CD8-positive, alpha-beta memory T cell (primary cell): Measurements from ENCODE around the gene TIAL1. TPM values are rescaled to one million over a fixed set of nuclear protein-coding genes. Genes with fewer than 3 reads are reported as not detected.
"Not testable (repeated sequence)": the region's sequence is repeated elsewhere in the genome, so short reads cannot be mapped to it uniquely, and the experiment has no call there.

Experiments
- CTCF ChIA-PET: fragments of 350-600 bp; sonication (Branson Sonifier 250); formaldehyde crosslinking; loops from one replicate; lab custom pipeline; 2021; ENCODE audit warnings: antibody characterized with exemption; lab: Charles Lee
- POLR2A ChIA-PET: fragments of 350-600 bp; sonication (Branson Sonifier 250); formaldehyde crosslinking; loops from one replicate; lab custom pipeline; 2021; ENCODE audit warnings: antibody characterized with exemption; lab: Charles Lee
- DNase-seq, 5 donors: peaks; one replicate each; pipeline versions ENCODE4 v3.0.0 to v3.0.0-alpha.2; 2020 to 2022; ENCODE audit warnings: mixed read lengths in 1 of 5
- H3K27ac ChIP-seq: one replicate; pipeline ENCODE4 v1.7.0; 2013; ENCODE audit warnings: low read depth, mild to moderate bottlenecking, low read length, moderate library complexity
- H3K27me3 ChIP-seq: 2 replicates; pipeline ENCODE4 v1.7.0; 2013; ENCODE audit warnings: low read length, mild to moderate bottlenecking; ENCODE audit not compliant: insufficient read depth, poor library complexity, severe bottlenecking
- H3K36me3 ChIP-seq: 2 replicates; pipeline ENCODE4 v1.7.0; 2013; ENCODE audit warnings: mild to moderate bottlenecking, low read length, moderate library complexity; ENCODE audit not compliant: insufficient read depth
- H3K4me1 ChIP-seq: 2 replicates; pipeline ENCODE4 v1.7.0; 2013; ENCODE audit warnings: mild to moderate bottlenecking, low read length, moderate library complexity; ENCODE audit not compliant: insufficient read depth
- H3K4me3 ChIP-seq: 2 replicates; pipeline ENCODE4 v1.7.0; 2013; ENCODE audit warnings: mild to moderate bottlenecking, low read length
- H3K9me3 ChIP-seq: 2 replicates; pipeline ENCODE4 v1.7.0; 2013; ENCODE audit warnings: mild to moderate bottlenecking, low read length
- H3K27ac Mint-ChIP-seq, 8 donors: one replicate each; pipeline ENCODE4 v1.8.0; 2020 to 2021; ENCODE audit warnings: mixed read lengths in 8 of 8, mild to moderate bottlenecking in 6 of 8, inconsistent platforms in 3 of 8, moderate library complexity in 3 of 8
- H3K27me3 Mint-ChIP-seq, 2 donors: one replicate each; pipeline ENCODE4 v1.8.0; 2020 to 2021; ENCODE audit warnings: mixed read lengths in 2 of 2, mild to moderate bottlenecking in 1 of 2, moderate library complexity in 1 of 2
- H3K36me3 Mint-ChIP-seq, 3 donors: one replicate each; pipeline ENCODE4 v1.8.0; 2020 to 2021; ENCODE audit warnings: mixed read lengths in 3 of 3, inconsistent platforms in 1 of 3, mild to moderate bottlenecking in 1 of 3
- H3K4me1 Mint-ChIP-seq, 3 donors: one replicate each; pipeline ENCODE4 v1.8.0; 2020 to 2021; ENCODE audit warnings: mixed read lengths in 3 of 3, inconsistent platforms in 1 of 3, mild to moderate bottlenecking in 1 of 3
- H3K4me3 Mint-ChIP-seq, 7 donors: one replicate each; pipeline ENCODE4 v1.8.0; 2020 to 2021; ENCODE audit warnings: mixed read lengths in 7 of 7, mild to moderate bottlenecking in 6 of 7, moderate library complexity in 4 of 7, inconsistent platforms in 2 of 7
- H3K9me3 Mint-ChIP-seq, 5 donors: one replicate each; pipeline ENCODE4 v1.8.0; 2020 to 2022; ENCODE audit warnings: mixed read lengths in 5 of 5, mild to moderate bottlenecking in 3 of 5, moderate library complexity in 2 of 5, inconsistent platforms in 1 of 5
- polyA plus RNA-seq: library from polyadenylated mRNA; unstranded; fragments of 300-500 nt; fragmentation: Illumina TruSeq; gene quantifications from one replicate; pipeline ENCODE4 v1.2.3, GENCODE V29; 2021
- total RNA-seq, 2 experiments: library from RNA; stranded (reverse); gene quantifications; one replicate each; pipeline ENCODE4 v1.2.3, GENCODE V29; 2021

The TIAL1 gene
- total and polyA plus RNA-seq, 3 experiments from 2014 or later = 15.0 to 207 (median 201) TPM

GRCh38 chr10:119538632-119539358 lies 58.0 kb downstream of the TIAL1 start:
- ChIA-PET POLR2A (interaction anchor here (0.5 to 5.1 kb wide), 7 partner anchors 13 to 54 kb away, joined by 3 to 24 read pairs (median 5); no protein-coding TSS in a partner anchor), CTCF (interaction anchor here (0.7 to 10.9 kb wide), 10 partner anchors 11 to 340 kb away, joined by 3 to 83 read pairs (median 4); partner anchors contain the start of gene GRK5)
- Mint-ChIP-seq H3K4me3 (peak overlapping the region; percentile 80 to 93 (median 85)), H3K36me3 (peaks cover 0 to 32% (median 7%) of the 10 kb centered on the region in 3 donors), H3K27me3 (no peaks in the 10 kb centered on the region), H3K9me3 (no peaks in the 10 kb centered on the region), H3K4me1 (peaks cover 62 to 74% (median 70%) of the 10 kb centered on the region in 3 donors), H3K27ac (peak overlapping the region; percentile 89 to 95 (median 94))
- Histone ChIP-seq H3K36me3 (peaks cover 7% of the 10 kb centered on the region), H3K27ac (peak overlapping the region; percentile 12), H3K4me3 (peak overlapping the region; percentile 58), H3K4me1 (peaks cover 64% of the 10 kb centered on the region), H3K27me3 (no peaks in the 10 kb centered on the region), H3K9me3 (no peaks in the 10 kb centered on the region)
- DNase-seq = peak in 3 of 5 donors; percentile 12 to 59 (median 56)

- Histone ChIP-seq H3K27me3 (no peaks in the 10 kb centered on the region), H3K4me3 (peak overlapping the region; percentile 58), H3K27ac (no peak overlapping the region), H3K36me3 (peaks cover 7% of the 10 kb centered on the region), H3K9me3 (no peaks in the 10 kb centered on the region), H3K4me1 (peaks cover 65% of the 10 kb centered on the region)
- H3K9me3 Mint-ChIP-seq = no peaks in the 10 kb centered on the region
- peak overlapping the region; percentile 89 to 95 (median 94) for H3K27ac Mint-ChIP-seq
- H3K4me3 Mint-ChIP-seq = peak overlapping the region; percentile 80 to 93 (median 85)
- ChIA-PET POLR2A (interaction anchor here (0.5 to 1.4 kb wide), 4 partner anchors 12 to 48 kb away, joined by 3 to 6 read pairs (median 4); no protein-coding TSS in a partner anchor), CTCF (interaction anchor here (0.7 to 10.9 kb wide), 11 partner anchors 11 to 339 kb away, joined by 3 to 83 read pairs (median 3); partner anchors contain the start of gene GRK5)
- H3K4me1 Mint-ChIP-seq = peaks cover 61 to 74% (median 73%) of the 10 kb centered on the region in 3 donors
- H3K36me3 Mint-ChIP-seq = peaks cover 0 to 33% (median 7%) of the 10 kb centered on the region in 3 donors
- DNase-seq = no peak
- H3K27me3 Mint-ChIP-seq = no peaks in the 10 kb centered on the region
These were observed 58.7 kb downstream of the TIAL1 start for GRCh38 chr10:119537953-119538630.

GRCh38 chr10:119536508-119537025 lies 60.2 kb downstream of the TIAL1 start:
- H3K4me1 Mint-ChIP-seq = peaks cover 70 to 83% (median 81%) of the 10 kb centered on the region in 3 donors
- CTCF ChIA-PET = interaction anchor here (0.9 to 10.9 kb wide), 5 partner anchors 9 to 330 kb away, joined by 3 to 83 read pairs (median 12); no protein-coding TSS in a partner anchor
- peak overlapping the region in 6 of 8 donors; percentile 7 to 94 (median 42) for H3K27ac Mint-ChIP-seq
- no peak overlapping the region for H3K27ac ChIP-seq
- DNase-seq = no peak
- POLR2A ChIA-PET = no interaction called here
- peaks cover 7% of the 10 kb centered on the region for H3K36me3 ChIP-seq
- H3K27me3 ChIP-seq = no peaks in the 10 kb centered on the region
- H3K9me3 ChIP-seq = no peaks in the 10 kb centered on the region
- peaks cover 78% of the 10 kb centered on the region for H3K4me1 ChIP-seq
- peak overlapping the region in 1 of 7 donors; percentile 19 for H3K4me3 Mint-ChIP-seq
- no peaks in the 10 kb centered on the region for H3K27me3 Mint-ChIP-seq
- peak overlapping the region; percentile 28 for H3K4me3 ChIP-seq
- no peaks in the 10 kb centered on the region for H3K9me3 Mint-ChIP-seq
- peaks cover 0 to 31% (median 11%) of the 10 kb centered on the region in 3 donors for H3K36me3 Mint-ChIP-seq

- Mint-ChIP-seq H3K27ac (peak overlapping the region in 7 of 8 donors; percentile 7 to 75 (median 40)), H3K27me3 (no peaks in the 10 kb centered on the region), H3K36me3 (peaks cover 0 to 26% (median 11%) of the 10 kb centered on the region in 3 donors), H3K9me3 (no peaks in the 10 kb centered on the region), H3K4me1 (peaks cover 71 to 84% (median 81%) of the 10 kb centered on the region in 3 donors), H3K4me3 (peak overlapping the region in 5 of 7 donors; percentile 10 to 36 (median 27))
- POLR2A ChIA-PET = no interaction called here
- H3K4me3 ChIP-seq = peak overlapping the region; percentile 28
- DNase-seq = peak in 1 of 5 donors; percentile 30
- peaks cover 84% of the 10 kb centered on the region for H3K4me1 ChIP-seq
- no peaks in the 10 kb centered on the region for H3K27me3 ChIP-seq
- H3K27ac ChIP-seq = no peak overlapping the region
- H3K9me3 ChIP-seq = no peaks in the 10 kb centered on the region
- CTCF ChIA-PET = interaction anchor here (1.9 to 10.9 kb wide), 2 partner anchors 9 to 18 kb away, joined by 12 to 83 read pairs; no protein-coding TSS in a partner anchor
- H3K36me3 ChIP-seq = peaks cover 7% of the 10 kb centered on the region
These were observed 60.8 kb downstream of the TIAL1 start for GRCh38 chr10:119535837-119536507.

- H3K4me3 Mint-ChIP-seq = peak overlapping the region in 3 of 7 donors; percentile 27 to 36 (median 27)
- CTCF ChIA-PET = interaction anchor here (2.2 to 10.9 kb wide), 2 partner anchors 8 kb away, joined by 9 to 83 read pairs; partner anchors contain the start of gene RGS10
- H3K4me1 ChIP-seq = peaks cover 84% of the 10 kb centered on the region
- H3K4me1 Mint-ChIP-seq = peaks cover 67 to 82% (median 77%) of the 10 kb centered on the region in 3 donors
- no peak overlapping the region for H3K4me3 ChIP-seq
- H3K36me3 Mint-ChIP-seq = peaks cover 0 to 26% (median 11%) of the 10 kb centered on the region in 3 donors
- H3K27me3 ChIP-seq = no peaks in the 10 kb centered on the region
- no peak overlapping the region for H3K27ac ChIP-seq
- peak overlapping the region in 6 of 8 donors; percentile 7 to 75 (median 34) for H3K27ac Mint-ChIP-seq
- no peaks in the 10 kb centered on the region for H3K9me3 ChIP-seq
- no peak for DNase-seq
- H3K9me3 Mint-ChIP-seq = no peaks in the 10 kb centered on the region
- H3K36me3 ChIP-seq = peaks cover 7% of the 10 kb centered on the region
- H3K27me3 Mint-ChIP-seq = no peaks in the 10 kb centered on the region
- POLR2A ChIA-PET = no interaction called here
These were observed 61.5 kb downstream of the TIAL1 start for GRCh38 chr10:119535305-119535704.

- DNase-seq = no peak
- ChIA-PET CTCF (interaction anchor here (1.2 to 2.2 kb wide), 2 partner anchors 10 to 44 kb away, joined by 4 to 9 read pairs; partner anchors contain the start of gene RGS10), POLR2A (interaction anchor here (0.7 kb wide), 1 partner anchor 66 kb away, joined by 3 read pairs; no protein-coding TSS in a partner anchor)
- H3K4me1 ChIP-seq = peaks cover 77% of the 10 kb centered on the region
- Mint-ChIP-seq H3K4me3 (no peak overlapping the region), H3K9me3 (no peaks in the 10 kb centered on the region), H3K27me3 (no peaks in the 10 kb centered on the region), H3K27ac (peak overlapping the region in 1 of 8 donors; percentile 6), H3K36me3 (peaks cover 0 to 28% (median 9%) of the 10 kb centered on the region in 3 donors), H3K4me1 (peaks cover 57 to 77% (median 65%) of the 10 kb centered on the region in 3 donors)
- H3K27me3 ChIP-seq = no peaks in the 10 kb centered on the region
- no peak overlapping the region for H3K4me3 ChIP-seq
- no peak overlapping the region for H3K27ac ChIP-seq
- H3K36me3 ChIP-seq = peaks cover 7% of the 10 kb centered on the region
- no peaks in the 10 kb centered on the region for H3K9me3 ChIP-seq
These were observed 63.3 kb downstream of the TIAL1 start for GRCh38 chr10:119533473-119533872.

GRCh38 chr10:119532791-119533190 lies 64.0 kb downstream of the TIAL1 start:
- H3K36me3 ChIP-seq, H3K27me3 ChIP-seq, POLR2A ChIA-PET, H3K4me3 ChIP-seq, H3K9me3 Mint-ChIP-seq, H3K9me3 ChIP-seq, H3K27ac ChIP-seq, DNase-seq, H3K27ac Mint-ChIP-seq, H3K27me3 Mint-ChIP-seq: not testable (repeated sequence)
- CTCF ChIA-PET = interaction anchor here (0.6 to 11.1 kb wide), 3 partner anchors 7 to 102 kb away, joined by 3 to 83 read pairs (median 4); partner anchors contain the start of gene RGS10
- H3K4me1 ChIP-seq = peaks cover 73% of the 10 kb centered on the region
- peaks cover 0 to 29% (median 9%) of the 10 kb centered on the region in 3 donors for H3K36me3 Mint-ChIP-seq
- peaks cover 52 to 72% (median 58%) of the 10 kb centered on the region in 3 donors for H3K4me1 Mint-ChIP-seq
- peak overlapping the region in 1 of 7 donors; percentile 29 for H3K4me3 Mint-ChIP-seq
